NCI-H510A (cell line): ENCODE data around the gene YPEL1.
"Not testable (repeated sequence)": the region's sequence is repeated elsewhere in the genome, so short reads cannot be mapped to it uniquely, and the experiment has no call there.

Experiments
- DNase-seq: peaks from one replicate; lab custom pipeline; 2025; lab: John Stamatoyannopoulos, UW

YPEL1 gene

GRCh38 chr22:21721195-21721852 is 14.3 kb downstream of the YPEL1 start:
- not testable (repeated sequence) for DNase-seq

- not testable (repeated sequence) for DNase-seq
These were observed 15.3 kb downstream of the YPEL1 start for GRCh38 chr22:21720191-21720859.

GRCh38 chr22:21719024-21719423 is 16.6 kb downstream of the YPEL1 start:
- DNase-seq, result no peak

- DNase-seq, result no peak
These were observed 17.1 kb downstream of the YPEL1 start for GRCh38 chr22:21718499-21718898.

- not testable (repeated sequence) for DNase-seq
These were observed 19.0 kb downstream of the YPEL1 start for GRCh38 chr22:21716395-21717122.

GRCh38 chr22:21714786-21715185 is 20.8 kb downstream of the YPEL1 start:
- no peak for DNase-seq

GRCh38 chr22:21714059-21714770 is 21.4 kb downstream of the YPEL1 start:
- DNase-seq, result no peak

GRCh38 chr22:21713428-21714058 is 22.1 kb downstream of the YPEL1 start:
- no peak for DNase-seq

- DNase-seq, result no peak
These were observed 22.7 kb downstream of the YPEL1 start for GRCh38 chr22:21712751-21713427.

- DNase-seq, result no peak
These were observed 23.7 kb downstream of the YPEL1 start for GRCh38 chr22:21711851-21712250.

- DNase-seq, result no peak
These were observed 25.4 kb downstream of the YPEL1 start for GRCh38 chr22:21710156-21710555.

GRCh38 chr22:21709688-21710087 is 25.9 kb downstream of the YPEL1 start:
- DNase-seq, result no peak

GRCh38 chr22:21708960-21709359 is 26.6 kb downstream of the YPEL1 start:
- no peak for DNase-seq

GRCh38 chr22:21707677-21708076 is 27.9 kb downstream of the YPEL1 start:
- DNase-seq, result no peak

GRCh38 chr22:21703684-21704316 is 31.8 kb downstream of the YPEL1 start:
- DNase-seq, result no peak

- DNase-seq, result no peak
These were observed 32.6 kb downstream of the YPEL1 start for GRCh38 chr22:21702700-21703683.

GRCh38 chr22:21702094-21702493 is 33.5 kb downstream of the YPEL1 start:
- DNase-seq, result no peak

- DNase-seq, result no peak
These were observed 34.1 kb downstream of the YPEL1 start for GRCh38 chr22:21701384-21701971.

GRCh38 chr22:21700822-21701221 is 34.8 kb downstream of the YPEL1 start:
- no peak for DNase-seq
